H7 (cell line): ENCODE results near the gene HECW1. TPM values are rescaled to one million over a fixed set of nuclear protein-coding genes. Genes with fewer than 3 reads are reported as not detected.

ENCODE experiments used
- DNase-seq: peaks from one replicate; pipeline ENCODE4 v3.0.0; 2012
- H3K27me3 ChIP-seq: 2 replicates; pipeline ENCODE4 v1.6.0; 2011; ENCODE audit warnings: mild to moderate bottlenecking, low read length; ENCODE audit not compliant: control insufficient read depth, insufficient read depth
- H3K36me3 ChIP-seq: replicated peaks from 2 replicates; pipeline ENCODE4 v1.5.1; 2011; ENCODE audit warnings: low read length; ENCODE audit not compliant: control insufficient read depth, insufficient read depth
- H3K4me3 ChIP-seq: 2 replicates; pipeline ENCODE4 v1.5.1; 2011; ENCODE audit warnings: low read depth, mild to moderate bottlenecking, control low read depth, low read length, moderate library complexity; ENCODE audit not compliant: insufficient read depth
- total RNA-seq: library from RNA; depleted of rRNA; stranded (reverse); fragments of >200 nt; shearing (Covaris generic); gene quantifications from 2 replicates; pipeline ENCODE4 v1.2.3, GENCODE V29; 2014

Gene HECW1
- total RNA-seq, 1 experiment from 2014 or later, result 4.3 TPM

GRCh38 chr7:43099750-43100149, 12.7 kb upstream of the HECW1 start:
- Histone ChIP-seq H3K27me3 (no peaks in the 10 kb centered on the region), H3K4me3 (no peak overlapping the region), H3K36me3 (no peaks in the 10 kb centered on the region)
- DNase-seq, result no peak

DNA sequence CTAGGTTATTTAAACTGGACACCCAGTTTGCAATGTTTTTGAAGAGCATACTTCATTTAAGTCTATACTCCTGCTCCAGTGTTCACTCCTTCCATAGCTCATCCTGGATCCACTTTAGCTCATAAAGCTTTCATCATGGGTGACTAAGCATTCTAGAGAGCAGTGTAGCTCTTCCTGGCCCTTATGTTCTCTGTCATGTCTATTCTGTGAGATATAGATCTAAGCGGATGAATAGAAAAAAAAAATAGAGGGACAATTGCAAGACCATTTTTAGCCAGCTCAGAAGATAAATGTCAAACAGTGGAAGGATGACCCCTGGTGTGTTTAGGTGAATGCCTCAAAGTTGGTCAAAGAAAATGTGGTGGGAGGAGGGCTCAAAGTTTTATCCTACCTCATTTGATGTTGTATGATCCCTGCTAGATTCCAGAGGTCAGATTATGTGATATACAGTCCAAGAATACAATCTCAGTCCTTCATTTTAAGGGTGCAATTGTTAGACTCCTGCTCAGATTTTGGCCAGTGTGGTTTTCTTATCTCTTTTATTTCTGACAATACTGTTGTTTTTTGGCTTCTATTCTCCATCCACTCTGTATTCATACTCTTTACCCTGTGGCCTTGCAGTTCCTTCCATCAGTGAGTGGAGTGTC, 7.5 kb upstream of the HECW1 start:
- no peaks in the 10 kb centered on the region for H3K36me3 ChIP-seq
- H3K4me3 ChIP-seq, result no peak overlapping the region
- H3K27me3 ChIP-seq, result no peaks in the 10 kb centered on the region
- DNase-seq, result no peak

DNA sequence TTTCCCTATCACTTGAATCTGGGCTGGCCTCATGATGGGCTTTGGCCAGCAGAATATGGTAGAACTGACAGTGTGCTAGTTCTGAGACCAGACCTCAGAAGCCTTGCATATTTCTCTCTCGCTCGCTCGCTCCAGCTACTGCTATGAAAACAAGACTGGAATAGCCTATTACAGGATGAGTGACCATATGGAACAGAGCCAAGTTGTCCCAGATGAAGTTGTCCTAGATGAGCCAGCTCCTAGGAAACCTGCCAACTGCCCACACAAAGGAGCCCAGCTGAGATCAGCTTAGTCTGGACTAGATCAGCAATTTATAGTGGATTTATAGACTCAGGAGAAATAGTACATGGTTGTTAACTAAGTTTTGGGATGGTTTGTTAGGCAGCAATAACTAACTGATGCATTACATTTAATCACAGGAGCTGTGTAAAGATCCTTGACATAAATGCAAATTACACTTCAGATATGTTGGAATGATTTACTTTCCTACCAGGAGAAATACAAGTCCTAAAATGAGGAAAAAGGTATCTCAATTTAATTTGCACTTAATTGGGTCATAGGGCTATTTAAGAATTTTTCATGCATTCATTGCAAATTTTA, 6.8 kb upstream of the HECW1 start:
- no peak for DNase-seq
- no peaks in the 10 kb centered on the region for H3K36me3 ChIP-seq
- H3K4me3 ChIP-seq, result no peak overlapping the region
- no peaks in the 10 kb centered on the region for H3K27me3 ChIP-seq

DNA sequence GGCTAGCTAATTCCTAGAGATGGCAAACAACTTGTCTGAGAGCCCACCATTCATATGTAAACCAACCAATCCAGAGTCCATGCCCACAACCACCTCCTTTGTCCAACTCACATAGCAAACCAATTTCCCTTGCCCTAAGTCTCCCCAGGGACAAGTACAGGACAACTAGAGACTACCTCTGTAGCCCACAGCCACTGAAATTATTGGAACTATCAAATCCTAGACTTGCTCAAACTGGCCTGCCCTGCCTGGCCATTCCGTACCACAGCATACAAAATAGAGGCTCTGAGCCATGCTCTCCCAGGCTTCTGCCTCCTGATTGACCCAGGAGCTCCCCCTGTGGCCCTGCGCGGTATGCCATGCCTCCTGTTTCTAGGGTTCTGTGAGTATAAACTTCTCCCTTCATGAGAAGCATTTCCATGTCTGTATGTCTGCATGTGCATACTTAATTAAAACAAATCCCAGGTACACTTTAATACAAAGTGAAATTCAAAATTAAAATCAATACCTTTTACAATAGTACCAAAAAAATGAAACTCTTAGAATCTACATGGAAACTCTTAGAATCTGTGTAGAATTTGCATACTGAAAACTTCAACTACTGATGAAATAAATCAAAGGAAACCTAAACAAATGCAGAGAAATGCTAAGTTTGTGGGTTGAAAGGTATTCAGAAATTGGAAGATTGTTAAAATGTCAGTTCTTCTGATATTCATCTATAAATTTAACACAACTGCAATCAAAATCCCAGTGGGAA, 4.0 kb upstream of the HECW1 start:
- peak; percentile 73 for DNase-seq
- H3K27me3 ChIP-seq, result peaks cover 17% of the 10 kb centered on the region
- H3K36me3 ChIP-seq, result no peaks in the 10 kb centered on the region
- H3K4me3 ChIP-seq, result no peak overlapping the region

DNA sequence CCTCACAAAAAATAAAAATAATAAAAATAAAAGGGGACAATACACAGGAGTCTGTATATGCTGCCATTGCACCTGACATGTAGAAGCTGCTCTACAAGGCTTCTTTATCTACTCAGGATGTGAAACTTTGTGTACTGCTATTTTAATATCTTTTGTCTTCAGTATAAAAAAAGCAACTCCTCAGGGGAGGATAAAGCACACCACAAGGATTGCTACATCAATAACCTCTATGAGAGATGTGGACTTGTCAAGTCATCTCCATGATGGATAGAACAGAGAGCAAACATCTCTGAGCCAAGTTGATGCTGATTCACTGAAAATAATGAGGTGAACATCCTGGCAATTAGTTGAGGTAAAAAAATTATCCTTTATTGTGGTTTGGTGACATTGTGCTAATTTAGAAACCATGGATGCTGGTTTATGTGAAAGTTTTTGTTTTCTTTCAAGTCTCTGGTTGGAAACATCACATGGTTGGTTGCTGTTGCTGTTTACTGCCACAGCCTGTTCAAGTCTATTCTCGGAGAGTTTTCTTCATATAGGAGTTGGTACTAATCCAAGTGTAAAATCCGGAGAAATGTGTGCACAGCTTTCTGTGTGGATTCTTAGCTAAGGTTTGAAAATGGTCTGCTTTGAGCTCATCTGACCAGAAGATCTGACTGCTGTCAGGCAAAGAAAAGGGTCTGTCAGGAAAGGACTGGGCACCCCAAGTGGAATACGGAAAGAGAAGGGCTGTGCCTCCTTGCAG, 1.5 kb upstream of the HECW1 start:
- DNase-seq, result no peak

GRCh38 chr7:43111630-43112458, 603 bp upstream of the HECW1 start:
- Histone ChIP-seq H3K4me3 (peak overlapping the region; percentile 68), H3K27me3 (peaks cover 26% of the 10 kb centered on the region), H3K36me3 (no peaks in the 10 kb centered on the region)
- no peak for DNase-seq

More for the DNA sequence above, 1.5 kb upstream of the HECW1 start:
- Histone ChIP-seq H3K4me3 (no peak overlapping the region), H3K36me3 (no peaks in the 10 kb centered on the region), H3K27me3 (peaks cover 26% of the 10 kb centered on the region)

DNA sequence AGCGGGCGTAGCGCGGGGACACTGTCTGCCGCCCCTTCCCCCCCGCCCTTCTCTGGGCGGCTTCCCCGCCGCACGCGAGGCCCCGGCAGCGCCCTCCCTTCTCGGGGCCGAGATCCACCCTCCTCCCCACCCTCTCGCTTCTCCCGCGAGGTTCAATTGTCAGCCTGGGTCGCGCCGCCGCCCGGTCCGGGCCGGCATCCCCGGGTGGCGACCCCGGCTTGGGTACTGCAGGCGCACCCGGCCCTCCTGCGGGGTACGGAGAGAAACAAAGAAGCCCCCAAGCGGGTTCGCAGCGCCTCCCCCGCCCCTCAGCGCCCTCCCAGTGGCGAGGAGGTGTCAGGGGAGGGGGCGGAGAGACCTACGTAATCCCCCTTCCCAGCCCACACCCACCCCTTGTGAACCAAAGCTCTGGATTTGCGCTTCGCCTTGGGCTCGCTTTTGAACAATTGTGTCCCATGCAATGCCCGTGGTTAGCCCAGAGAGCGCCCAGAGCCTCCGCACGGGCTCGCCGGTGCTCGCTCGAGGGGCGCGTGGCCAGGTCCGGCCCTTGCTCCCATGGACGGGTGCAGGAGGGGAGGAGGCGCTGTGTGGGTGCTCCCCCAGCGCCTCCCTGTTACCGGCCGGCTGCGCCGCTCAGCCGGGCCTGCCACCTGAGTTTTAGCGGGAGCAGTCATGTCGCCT, 634 bp downstream of the HECW1 start:
- H3K36me3 ChIP-seq, result no peaks in the 10 kb centered on the region
- peaks cover 26% of the 10 kb centered on the region for H3K27me3 ChIP-seq
- DNase-seq, result peak; percentile 91
- H3K4me3 ChIP-seq, result peak overlapping the region; percentile 68

GRCh38 chr7:43113622-43114457, 1.4 kb downstream of the HECW1 start:
- Histone ChIP-seq H3K4me3 (peak overlapping the region; percentile 68), H3K36me3 (no peaks in the 10 kb centered on the region), H3K27me3 (peaks cover 26% of the 10 kb centered on the region)
- no peak for DNase-seq

GRCh38 chr7:43114458-43114780, 2.0 kb downstream of the HECW1 start:
- Histone ChIP-seq H3K4me3 (peak overlapping the region; percentile 68; the same call in 1 of the 2 replicates), H3K27me3 (peaks cover 26% of the 10 kb centered on the region), H3K36me3 (no peaks in the 10 kb centered on the region)
- DNase-seq, result no peak

DNA sequence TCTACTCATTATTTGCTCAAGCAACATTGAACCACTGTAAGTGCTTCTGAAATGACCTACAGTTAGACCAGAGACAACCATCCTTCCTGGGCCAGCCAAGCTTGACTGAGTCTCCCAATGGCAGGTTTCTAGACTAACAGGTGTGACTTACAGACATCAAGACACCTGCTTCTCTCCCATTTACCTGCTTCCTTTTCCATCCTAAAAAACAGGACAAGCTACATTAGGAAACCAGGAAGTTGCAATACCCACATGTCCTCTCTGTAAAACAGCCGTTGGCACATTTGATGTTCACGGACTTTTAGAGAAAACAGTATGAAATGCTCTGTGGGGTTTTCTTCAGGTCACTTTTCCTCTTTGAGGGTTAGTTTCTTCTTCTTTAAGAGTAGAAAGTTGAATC, 4.0 kb downstream of the HECW1 start:
- Histone ChIP-seq H3K36me3 (no peaks in the 10 kb centered on the region), H3K4me3 (no peak overlapping the region)
- no peak for DNase-seq

GRCh38 chr7:43117095-43117494, 4.6 kb downstream of the HECW1 start:
- H3K27me3 ChIP-seq, result peaks cover 18% of the 10 kb centered on the region
- H3K36me3 ChIP-seq, result no peaks in the 10 kb centered on the region
- H3K4me3 ChIP-seq, result no peak overlapping the region
- no peak for DNase-seq

More for the DNA sequence above, 4.0 kb downstream of the HECW1 start:
- peaks cover 25% of the 10 kb centered on the region for H3K27me3 ChIP-seq

GRCh38 chr7:43117861-43118260, 5.4 kb downstream of the HECW1 start:
- no peak for DNase-seq
- no peak overlapping the region for H3K4me3 ChIP-seq

GRCh38 chr7:43118313-43118712, 5.9 kb downstream of the HECW1 start:
- no peak for DNase-seq
- Histone ChIP-seq H3K4me3 (no peak overlapping the region), H3K36me3 (no peaks in the 10 kb centered on the region), H3K27me3 (peaks cover 10% of the 10 kb centered on the region)

More at GRCh38 chr7:43117861-43118260, 5.4 kb downstream of the HECW1 start:
- Histone ChIP-seq H3K27me3 (peaks cover 11% of the 10 kb centered on the region), H3K36me3 (no peaks in the 10 kb centered on the region)
